NCI-H2196 (cell line): ENCODE data around the gene SOWAHB.

Experiments
- DNase-seq: peaks from one replicate; lab custom pipeline; 2025; ENCODE audit not compliant: unreplicated experiment; lab: John Stamatoyannopoulos, UW

The SOWAHB gene, protein sequence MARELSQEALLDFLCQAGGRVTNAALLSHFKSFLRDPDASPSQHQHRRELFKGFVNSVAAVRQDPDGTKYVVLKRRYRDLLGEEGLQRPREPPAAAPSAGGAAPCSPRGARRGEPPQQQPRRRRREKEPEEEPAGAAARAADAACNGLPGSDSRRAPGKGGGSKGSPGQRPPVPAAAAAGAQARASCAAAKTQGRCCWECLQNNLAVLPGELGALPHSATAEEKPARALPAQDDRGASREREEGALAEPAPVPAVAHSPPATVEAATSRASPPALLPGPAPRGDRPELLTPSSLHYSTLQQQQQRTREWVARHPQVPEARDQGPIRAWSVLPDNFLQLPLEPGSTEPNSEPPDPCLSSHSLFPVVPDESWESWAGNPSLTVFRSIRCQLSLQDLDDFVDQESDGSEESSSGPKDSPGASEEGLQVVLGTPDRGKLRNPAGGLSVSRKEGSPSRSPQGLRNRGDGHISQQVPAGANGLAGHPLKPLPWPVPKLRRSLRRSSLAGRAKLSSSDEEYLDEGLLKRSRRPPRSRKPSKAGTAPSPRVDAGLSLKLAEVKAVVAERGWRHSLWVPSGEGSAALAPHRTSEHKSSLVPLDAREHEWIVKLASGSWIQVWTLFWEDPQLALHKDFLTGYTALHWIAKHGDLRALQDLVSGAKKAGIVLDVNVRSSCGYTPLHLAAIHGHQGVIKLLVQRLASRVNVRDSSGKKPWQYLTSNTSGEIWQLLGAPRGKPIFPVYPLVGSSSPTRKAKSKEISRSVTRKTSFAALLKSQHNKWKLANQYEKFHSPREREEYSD

DNA sequence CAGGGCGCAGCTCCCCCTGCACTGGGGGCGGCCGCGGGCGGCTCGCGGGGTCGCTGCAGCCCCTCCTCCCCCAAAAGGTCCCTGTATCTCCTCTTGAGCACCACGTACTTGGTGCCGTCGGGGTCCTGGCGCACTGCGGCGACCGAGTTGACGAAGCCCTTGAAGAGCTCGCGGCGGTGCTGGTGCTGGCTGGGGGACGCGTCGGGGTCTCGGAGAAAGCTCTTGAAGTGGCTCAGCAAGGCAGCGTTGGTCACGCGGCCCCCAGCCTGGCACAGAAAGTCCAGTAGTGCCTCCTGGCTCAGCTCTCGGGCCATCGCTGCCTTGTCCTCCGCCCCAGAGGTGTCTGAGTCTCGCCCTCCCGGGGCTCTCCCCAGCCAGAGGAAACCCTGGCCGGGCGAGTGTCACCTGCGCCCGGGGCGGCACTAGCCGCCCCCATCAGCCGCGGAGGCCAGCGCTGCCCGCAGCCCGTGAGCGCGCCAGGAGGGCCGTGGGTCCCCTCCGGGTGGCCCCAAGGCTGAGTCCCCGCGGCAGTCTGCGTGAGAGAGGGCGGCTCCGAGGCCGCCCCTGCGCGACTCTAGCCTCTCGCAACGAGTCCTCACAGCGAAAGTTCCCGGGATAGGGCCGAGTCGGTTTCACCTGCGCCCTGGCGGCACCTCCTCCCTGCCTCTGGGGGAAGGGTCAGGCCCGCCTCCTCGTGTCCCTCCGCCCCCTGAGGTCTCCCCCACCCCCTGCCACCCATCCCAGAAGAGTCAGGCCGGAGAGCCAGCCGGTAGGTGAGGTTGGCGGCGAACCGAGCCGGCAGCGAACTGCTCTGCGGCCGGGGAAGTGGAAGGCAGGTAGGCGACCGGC lies at the start of gene SOWAHB:
Gene SOWAHB, minus strand, starts transcription at position 609 of the 849 bp plus-strand sequence. Its CDS starts 295 bp downstream, at position 314.
- DNase-seq, result peak; percentile 56

DNA sequence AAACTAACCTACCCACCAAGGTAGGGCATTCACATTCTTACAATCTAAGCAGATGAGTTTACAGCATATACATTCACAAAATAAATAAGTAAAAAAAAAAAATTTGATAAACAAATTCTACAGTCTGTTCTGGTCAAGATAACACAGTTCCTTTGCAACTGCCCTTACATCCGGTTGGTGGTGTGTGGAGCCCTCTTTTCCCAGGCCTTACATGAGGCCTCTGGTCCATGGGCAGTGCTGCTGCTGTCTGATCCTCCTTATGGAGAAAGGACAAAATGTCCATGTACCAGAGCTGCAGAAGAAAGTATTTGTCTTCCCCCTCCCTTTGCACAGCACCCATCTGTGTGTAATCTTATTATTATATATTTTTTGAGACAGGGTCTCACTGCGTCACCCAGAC lies 49.4 kb upstream of the SOWAHB start:
- no peak for DNase-seq

DNA sequence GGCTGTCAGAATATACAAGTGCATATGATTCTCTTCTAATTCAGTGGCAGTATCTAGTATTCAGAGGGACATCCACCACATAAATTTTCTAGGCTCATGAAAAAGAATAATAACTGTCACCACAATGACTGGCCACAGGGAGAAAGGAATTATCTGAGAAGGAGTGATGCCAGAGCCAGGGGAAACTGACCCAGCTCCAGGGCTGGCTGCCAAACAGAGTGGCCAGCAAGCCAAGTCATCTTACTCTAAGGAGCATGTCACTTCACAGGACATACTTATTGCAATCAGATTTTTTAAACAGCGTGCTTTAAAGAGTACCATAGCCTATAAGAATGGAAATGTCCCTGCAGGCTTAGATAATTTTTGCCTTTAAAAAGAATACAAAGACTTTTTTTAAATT lies 45.8 kb upstream of the SOWAHB start:
- no peak for DNase-seq

DNA sequence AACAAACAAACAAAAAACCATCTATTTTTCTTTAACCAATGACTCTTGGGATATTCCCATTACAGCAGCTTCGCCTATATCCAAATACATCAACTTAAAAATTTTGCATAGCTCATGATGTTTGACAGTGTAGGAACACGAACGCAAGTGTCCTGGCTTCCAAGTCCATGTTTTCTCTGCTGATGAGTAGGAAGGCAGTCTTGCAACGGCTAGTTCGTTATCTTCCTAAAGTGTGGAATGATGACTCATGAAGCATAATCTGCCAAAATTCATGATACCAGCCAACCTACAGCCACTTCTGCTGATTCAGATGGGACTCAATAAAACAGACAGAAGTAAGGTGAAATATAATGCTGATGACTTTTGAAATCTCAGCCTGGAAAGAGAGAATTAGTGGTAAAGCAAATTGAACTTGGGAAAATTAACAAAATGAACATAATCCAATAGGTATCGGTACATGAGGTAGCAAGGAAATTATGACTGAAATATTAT lies 45.2 kb upstream of the SOWAHB start:
- no peak for DNase-seq

DNA sequence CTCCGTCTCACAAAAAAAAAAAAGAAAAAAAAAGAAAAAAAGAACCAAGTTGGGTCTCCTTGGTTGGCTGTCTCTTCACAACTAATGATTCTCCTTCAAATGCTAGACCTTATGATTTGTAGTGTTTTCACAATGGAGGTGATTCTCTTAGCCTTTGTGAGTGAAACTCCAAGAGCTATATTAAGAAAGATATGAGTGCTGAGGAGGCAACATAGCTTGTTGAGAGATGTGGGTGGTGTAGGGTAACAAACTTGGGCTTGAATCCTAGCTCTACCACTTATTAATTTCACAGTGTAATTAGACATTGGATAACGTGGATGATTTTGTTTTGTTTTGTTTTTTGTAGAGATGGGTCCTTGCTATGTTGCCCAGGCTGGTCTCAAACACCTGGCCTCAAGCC lies 41.2 kb upstream of the SOWAHB start:
- no peak for DNase-seq

DNA sequence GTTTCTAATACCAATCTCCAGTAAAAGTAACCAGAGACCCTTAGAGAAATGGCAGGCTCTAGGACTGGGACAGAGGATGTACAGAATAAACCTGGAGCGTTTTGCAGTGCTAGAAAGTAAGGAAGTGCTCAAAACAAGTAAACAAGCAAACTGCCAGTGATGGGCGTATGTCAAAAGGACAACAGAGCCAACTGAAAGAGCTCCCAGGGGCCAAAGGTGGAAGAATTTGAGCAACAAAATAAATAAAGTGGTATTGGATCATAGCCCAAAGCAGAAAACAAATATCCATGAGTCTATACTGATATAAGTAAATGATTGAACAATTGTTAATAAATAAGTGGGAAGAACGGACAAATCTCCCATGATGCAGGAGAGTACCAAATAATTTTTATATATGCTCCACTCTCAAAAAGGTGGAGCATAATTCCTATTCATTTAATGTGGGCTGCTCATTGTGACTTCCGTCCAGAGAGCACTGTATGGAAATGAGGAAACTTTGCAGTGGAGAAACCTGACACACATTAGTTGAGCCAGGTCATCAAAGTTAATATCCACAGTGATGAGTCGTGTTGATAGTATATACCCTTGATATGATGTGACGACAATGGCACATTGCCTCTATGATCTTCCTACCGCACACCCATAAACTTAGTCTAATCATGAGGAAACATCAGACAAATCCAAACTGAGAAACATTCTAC lies 33.8 kb upstream of the SOWAHB start:
- no peak for DNase-seq

DNA sequence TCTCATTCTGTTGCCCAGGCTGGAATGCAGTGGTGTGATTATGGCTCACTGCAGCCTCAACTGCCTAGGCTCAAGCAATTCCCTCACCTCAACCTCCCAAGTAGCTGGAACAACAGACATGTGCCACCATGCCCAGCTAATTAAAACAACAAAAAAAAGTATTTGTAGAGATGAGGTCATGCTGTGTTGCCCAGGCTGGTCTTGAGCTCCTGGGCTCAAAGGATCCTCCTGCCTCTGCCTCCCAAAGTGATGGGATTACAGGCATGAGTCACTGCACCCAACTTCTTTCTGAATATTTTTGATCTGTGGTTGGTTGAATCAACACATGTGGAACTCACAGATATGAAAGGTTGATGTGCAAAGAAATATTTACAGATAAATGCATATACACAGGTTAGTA lies 33.1 kb upstream of the SOWAHB start:
- DNase-seq, result no peak

DNA sequence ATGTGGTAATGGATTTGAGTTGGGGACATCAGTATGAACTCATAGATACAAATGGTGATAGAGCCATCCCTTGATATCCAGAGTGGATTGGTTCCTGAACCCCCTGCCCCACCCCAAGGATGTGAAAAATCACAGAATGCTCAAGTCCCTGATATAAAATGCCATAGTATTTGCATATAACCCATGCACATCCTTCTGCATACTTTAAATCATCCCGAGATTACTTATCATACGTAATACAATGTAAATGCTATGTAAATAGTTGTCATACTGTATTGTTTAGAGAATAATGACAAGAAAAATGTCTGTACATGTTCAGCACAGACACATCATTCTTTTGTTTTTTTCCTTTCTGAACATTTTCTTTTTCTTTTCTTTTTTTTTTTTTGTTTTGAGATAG lies 32.7 kb upstream of the SOWAHB start:
- DNase-seq, result no peak

DNA sequence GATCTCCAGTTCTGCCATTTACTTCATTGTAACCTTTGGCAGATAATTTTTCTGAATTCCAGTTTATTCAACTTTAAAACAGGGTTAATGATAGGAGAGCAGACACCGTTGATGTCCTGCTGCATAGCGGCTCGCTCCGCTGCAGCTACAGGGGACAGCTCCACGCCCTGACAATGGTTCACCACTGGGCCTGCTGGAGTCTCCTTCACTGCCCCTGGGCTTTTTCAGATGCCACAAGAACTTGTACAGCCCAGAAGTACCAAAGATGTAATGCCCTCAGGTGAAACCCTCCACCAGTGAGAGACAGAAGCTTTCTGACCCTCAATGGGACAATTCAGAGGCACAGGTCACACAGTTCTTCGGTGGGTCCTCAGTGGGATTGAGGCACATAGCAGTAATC lies 28.9 kb upstream of the SOWAHB start:
- no peak for DNase-seq

DNA sequence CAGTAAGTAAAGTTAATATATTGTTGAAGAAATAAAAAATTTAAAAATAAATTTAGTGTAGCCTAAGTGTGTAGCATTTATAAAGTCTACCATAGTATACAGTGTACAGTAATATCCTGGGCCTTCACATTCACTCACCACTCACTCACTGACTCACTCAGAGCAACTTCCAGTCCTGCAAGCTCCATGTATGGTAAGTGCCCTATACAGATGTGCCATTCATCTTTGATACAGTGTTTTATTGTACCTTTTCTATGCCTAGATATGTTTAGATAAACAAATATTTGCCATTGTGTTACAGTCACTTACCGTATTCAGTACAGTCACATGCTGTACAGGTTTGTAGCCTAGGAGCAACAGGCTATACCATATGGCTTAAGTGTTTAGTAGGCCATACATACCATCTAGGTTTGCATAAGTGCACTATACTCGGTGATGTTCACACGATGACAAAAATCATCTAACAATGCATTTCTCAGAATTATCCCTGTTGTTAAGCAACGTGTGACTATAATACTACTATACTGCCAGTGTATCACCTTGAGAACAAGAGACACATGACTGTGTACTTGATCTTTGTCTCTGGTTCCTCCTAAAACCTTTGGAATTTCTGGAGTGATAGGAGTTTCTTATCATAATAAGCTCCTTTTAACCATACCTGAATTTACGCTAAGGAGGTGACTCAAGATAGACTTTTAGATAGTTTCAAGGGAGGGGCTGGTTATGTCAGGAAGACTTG lies 25.8 kb upstream of the SOWAHB start:
- DNase-seq, result no peak

DNA sequence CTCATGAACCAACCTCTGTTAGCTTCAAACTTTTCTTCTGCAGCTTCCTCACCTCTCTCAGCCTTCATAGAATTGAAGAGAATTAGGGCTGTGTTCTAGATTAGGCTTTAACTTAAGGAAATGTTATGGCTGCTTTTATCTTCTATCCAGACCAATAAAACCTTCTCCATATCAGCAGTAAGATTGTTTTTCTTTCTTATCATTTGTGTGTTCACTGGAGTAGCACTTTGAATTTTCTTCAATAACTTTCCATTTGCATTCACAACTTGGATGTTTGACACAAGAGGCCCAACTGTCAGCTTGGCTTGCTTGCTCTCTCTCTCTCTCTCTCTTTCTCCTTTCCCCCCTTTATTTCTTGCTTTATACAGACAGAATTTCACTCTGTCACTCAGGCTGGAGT lies 22.8 kb upstream of the SOWAHB start:
- no peak for DNase-seq

DNA sequence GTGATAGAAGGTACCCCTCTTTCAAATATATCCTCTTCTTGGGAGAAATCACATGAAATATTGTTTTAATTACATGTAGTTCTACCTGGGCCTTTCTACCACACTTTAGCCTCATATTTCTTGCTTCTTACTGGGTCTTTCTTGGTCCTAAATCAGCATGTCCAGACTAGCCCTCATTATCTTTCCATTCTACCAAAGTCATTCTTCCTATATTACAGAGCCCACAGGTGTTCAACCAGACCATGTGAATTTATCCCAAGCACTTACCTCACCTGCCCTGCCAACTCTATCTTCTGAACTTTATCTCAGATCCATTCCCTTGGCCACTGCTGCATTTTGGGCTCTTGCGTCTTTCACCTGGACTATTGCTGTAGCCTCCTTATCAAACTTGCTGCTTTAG lies 11.8 kb upstream of the SOWAHB start:
- no peak for DNase-seq

DNA sequence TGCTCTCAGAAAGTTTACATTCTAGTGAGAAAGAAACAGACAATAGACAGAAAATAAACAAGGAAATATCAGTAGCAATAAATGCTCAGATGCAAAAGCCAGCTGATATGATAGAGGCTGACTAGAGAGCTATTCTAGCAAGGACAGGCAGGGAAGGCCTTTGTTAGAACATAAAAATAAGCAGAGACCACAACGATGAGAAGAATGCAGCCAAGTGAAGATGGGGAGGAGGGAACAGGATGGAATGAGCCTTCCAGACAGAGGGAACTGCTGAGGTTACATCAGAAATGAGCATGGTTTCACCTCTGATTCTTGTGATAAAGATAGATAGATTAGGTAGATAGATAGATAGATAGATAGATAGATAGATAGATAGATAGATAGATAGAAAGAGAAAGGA lies 7.6 kb upstream of the SOWAHB start:
- no peak for DNase-seq

DNA sequence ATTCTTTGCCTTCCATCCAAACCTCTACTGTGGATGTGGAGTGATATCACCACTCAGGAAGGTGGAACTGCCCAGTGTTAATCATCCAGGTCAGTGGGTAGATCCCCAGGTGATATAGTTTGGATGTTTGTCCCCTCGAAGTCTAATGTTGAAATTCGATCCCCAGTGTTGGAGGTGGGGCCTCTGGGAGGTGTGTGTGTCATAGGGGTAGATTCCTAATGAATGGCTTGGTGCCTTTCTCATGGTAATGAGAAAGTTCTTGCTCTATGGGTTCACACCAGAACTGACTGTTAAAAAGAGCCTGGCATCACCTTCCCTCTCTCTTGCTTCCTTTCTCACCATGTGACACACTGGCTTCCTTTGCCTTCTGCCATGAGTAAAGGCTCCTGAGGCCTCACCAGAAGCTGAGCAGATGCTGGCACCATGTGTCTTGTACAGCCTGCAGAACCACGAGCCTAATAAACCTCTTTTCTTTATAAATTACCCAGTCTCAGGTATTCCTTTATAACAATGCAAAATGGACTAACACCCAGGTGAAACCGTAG lies 6.8 kb upstream of the SOWAHB start:
- DNase-seq, result no peak

DNA sequence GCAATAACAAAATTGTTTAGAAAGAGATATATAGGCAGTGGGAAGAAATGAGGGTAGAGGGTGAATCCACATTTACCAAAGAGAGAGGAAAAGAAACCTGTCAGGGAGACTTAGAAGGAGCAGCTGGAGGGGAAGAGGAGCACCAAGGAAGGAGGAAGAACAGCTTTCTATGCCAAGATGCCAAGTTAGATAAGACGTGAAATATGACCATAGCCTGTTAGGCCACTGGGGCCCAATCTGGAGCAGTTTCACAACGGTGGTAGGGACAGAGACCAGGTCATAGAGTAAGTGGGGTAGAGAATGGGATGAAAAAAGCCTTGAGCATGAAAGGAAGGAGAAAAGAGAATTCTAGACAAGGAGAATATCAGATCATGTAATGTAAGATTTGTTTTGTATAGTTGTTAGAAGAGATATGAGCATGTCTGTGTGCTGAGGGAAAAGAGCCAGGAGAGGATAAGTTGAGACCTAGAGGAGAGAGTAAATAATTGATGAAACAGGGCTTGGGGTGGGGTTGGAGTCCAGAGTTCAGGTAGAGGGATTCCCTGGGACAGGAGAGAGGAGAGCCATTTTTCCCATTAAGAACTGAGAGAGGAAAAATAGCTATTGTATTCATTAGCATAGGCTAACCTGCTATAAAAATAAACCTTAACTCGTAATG lies 4.4 kb upstream of the SOWAHB start:
- no peak for DNase-seq

DNA sequence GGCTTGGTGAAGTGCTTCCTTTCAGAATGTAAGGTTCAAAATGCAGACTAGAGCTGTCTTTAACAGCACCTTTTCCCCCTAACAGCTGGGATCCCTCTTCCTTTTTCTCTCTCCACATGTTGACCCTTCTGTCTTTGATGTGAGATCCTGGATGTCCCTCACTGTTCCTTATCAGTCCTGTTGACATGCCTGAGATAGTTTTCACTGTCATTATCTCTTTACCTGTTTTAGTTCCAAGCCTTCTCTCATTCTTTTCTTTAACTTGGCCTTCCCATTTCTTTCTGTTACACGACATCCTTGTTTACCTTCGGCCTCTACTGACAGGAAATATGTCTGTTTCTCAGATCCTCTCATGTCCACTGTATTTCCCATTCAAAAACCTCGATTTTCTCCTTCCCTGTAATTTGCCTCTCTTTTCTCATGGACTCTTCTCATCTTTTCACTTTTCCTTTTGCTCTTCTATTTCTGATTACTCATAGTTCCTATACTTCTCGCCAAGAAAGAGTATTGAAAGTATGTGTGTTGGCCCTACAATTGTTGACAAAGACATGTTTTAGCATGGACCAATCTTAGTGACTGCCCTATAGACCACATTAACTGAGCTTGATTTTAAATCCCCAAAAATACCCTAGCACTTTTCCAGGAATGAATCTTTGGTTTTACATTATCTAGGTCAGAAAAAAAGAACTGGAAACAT lies 1.2 kb upstream of the SOWAHB start:
- no peak for DNase-seq

DNA sequence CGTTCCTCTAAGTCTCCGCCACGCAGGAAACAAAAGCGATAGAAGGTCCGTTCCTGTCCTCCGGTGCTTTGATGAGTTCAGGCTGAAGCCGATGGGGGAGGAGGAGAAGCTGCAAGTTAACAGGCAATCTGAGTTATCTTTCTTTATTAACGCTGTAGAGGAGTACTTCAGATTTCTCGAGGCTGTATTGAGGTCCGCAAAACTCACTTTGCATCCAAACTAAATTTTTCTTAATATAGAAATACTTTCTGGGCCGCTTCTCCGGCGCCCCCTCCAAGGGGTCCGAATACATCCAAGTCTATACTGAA lies 395 bp upstream of the SOWAHB start:
- DNase-seq, result no peak

DNA sequence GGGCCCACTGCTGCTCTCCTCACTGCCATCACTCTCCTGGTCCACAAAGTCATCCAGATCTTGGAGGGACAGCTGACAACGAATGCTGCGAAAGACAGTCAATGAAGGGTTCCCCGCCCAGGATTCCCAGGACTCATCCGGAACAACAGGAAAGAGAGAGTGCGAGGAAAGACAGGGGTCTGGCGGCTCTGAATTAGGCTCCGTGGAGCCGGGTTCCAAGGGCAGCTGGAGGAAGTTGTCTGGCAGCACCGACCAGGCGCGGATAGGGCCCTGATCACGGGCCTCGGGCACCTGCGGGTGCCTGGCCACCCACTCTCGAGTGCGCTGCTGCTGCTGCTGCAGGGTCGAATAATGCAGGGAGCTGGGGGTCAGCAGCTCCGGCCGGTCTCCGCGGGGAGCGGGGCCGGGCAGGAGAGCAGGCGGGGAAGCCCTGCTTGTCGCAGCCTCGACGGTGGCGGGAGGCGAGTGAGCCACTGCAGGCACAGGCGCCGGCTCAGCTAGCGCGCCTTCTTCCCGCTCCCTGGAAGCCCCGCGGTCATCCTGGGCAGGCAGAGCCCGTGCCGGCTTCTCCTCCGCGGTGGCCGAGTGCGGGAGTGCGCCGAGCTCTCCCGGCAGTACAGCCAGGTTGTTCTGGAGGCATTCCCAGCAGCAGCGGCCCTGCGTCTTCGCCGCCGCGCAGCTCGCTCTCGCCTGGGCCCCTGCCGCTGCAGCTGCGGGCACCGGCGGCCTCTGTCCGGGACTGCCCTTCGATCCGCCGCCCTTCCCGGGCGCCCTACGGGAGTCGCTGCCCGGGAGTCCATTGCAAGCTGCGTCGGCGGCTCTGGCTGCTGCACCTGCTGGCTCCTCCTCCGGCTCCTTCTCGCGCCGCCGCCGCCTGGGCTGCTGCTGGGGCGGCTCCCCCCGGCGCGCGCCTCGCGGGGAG lies 1.1 kb downstream of the SOWAHB start:
- no peak for DNase-seq
